Liver (tissue), 9 donors: Measurements from ENCODE around the gene RPGRIP1L. TPM values are rescaled to one million over a fixed set of nuclear protein-coding genes. Genes with fewer than 3 reads are reported as not detected.
A peak's percentile ranks its signal among the peaks of the same experiment; 100 is the strongest.

Experiments used
- DNase-seq: peaks from one replicate; pipeline ENCODE4 v3.0.0-alpha.2; 2017; ENCODE audit warnings: low spot score
- H3K27ac ChIP-seq, 2 donors: one replicate each; pipeline ENCODE4 v1.7.0; 2013; ENCODE audit warnings: inconsistent platforms in 2 of 2, low read length in 2 of 2, control low read depth in 1 of 2, low read depth in 1 of 2, mild to moderate bottlenecking in 1 of 2
- H3K27me3 ChIP-seq, 4 donors: one replicate each; pipeline versions ENCODE4 v1.6.1 to v1.7.0; 2013; ENCODE audit warnings: low read length in 3 of 4, inconsistent platforms in 1 of 4, mild to moderate bottlenecking in 1 of 4, moderate library complexity in 1 of 4; ENCODE audit not compliant: control insufficient read depth in 4 of 4, insufficient read depth in 4 of 4
- H3K36me3 ChIP-seq, 4 donors: one replicate each; pipeline versions ENCODE4 v1.6.1 to v1.7.0; 2013; ENCODE audit warnings: low read length in 3 of 4, mild to moderate bottlenecking in 3 of 4, low read depth in 1 of 4, moderate library complexity in 1 of 4; ENCODE audit not compliant: control insufficient read depth in 4 of 4, insufficient read depth in 3 of 4
- H3K4me1 ChIP-seq, 4 donors: one replicate each; pipeline versions ENCODE4 v1.6.1 to v1.7.0; 2013; ENCODE audit warnings: low read length in 3 of 4, mild to moderate bottlenecking in 3 of 4, moderate library complexity in 1 of 4; ENCODE audit not compliant: control insufficient read depth in 4 of 4, insufficient read depth in 4 of 4
- H3K4me3 ChIP-seq, 3 donors: one replicate each; pipeline versions ENCODE4 v1.6.1 to v1.7.0; 2013; ENCODE audit warnings: low read length in 3 of 3, control low read depth in 1 of 3, low read depth in 1 of 3, mild to moderate bottlenecking in 1 of 3
- H3K9ac ChIP-seq, 2 donors: one replicate each; pipeline ENCODE4 v1.7.0; 2013; ENCODE audit warnings: low read length in 2 of 2, mild to moderate bottlenecking in 2 of 2, moderate library complexity in 2 of 2, control low read depth in 1 of 2, low read depth in 1 of 2
- H3K9me3 ChIP-seq, 4 donors: one replicate each; pipeline versions ENCODE4 v1.6.1 to v1.7.0; 2013; ENCODE audit warnings: low read length in 3 of 4; ENCODE audit not compliant: control insufficient read depth in 4 of 4
- ATF3 ChIP-seq: IDR thresholded peaks from 2 replicates; pipeline ENCODE4 v1.6.1; 2016; ENCODE audit warnings: antibody characterized with exemption
- CTCF ChIP-seq: fragments of 150-350 bp; IDR thresholded peaks from 2 replicates; pipeline ENCODE4 v1.5.1; 2017; ENCODE audit warnings: improper control_type of control experiment, low read depth, low read length; ENCODE audit not compliant: missing input control
- FOXA1 ChIP-seq: IDR thresholded peaks from 2 replicates; pipeline ENCODE4 v1.6.1; 2016; ENCODE audit warnings: antibody characterized with exemption
- FOXA2 ChIP-seq: IDR thresholded peaks from 2 replicates; pipeline ENCODE4 v1.6.1; 2016; ENCODE audit warnings: antibody characterized with exemption
- HNF4G ChIP-seq: IDR thresholded peaks from 2 replicates; pipeline ENCODE4 v1.6.1; 2016; ENCODE audit warnings: antibody characterized with exemption
- JUND ChIP-seq, 2 donors: IDR thresholded peaks; 2 replicates each; pipeline ENCODE4 v1.6.1; 2016; ENCODE audit warnings: antibody characterized with exemption in 2 of 2
- NR2F2 ChIP-seq: IDR thresholded peaks from 2 replicates; pipeline ENCODE4 v1.6.1; 2016; ENCODE audit warnings: antibody characterized with exemption
- RAD21 ChIP-seq, 2 donors: IDR thresholded peaks; 2 replicates each; pipeline ENCODE4 v1.6.1; 2016; ENCODE audit warnings: antibody characterized with exemption in 2 of 2, mild to moderate bottlenecking in 2 of 2
- REST ChIP-seq: IDR thresholded peaks from 2 replicates; pipeline ENCODE4 v1.6.1; 2016; ENCODE audit warnings: antibody characterized with exemption, mild to moderate bottlenecking
- RXRA ChIP-seq, 2 donors: IDR thresholded peaks; 2 replicates each; pipeline ENCODE4 v1.6.1; 2017 to 2018; ENCODE audit warnings: antibody characterized with exemption in 2 of 2, mild to moderate bottlenecking in 1 of 2
- SP1 ChIP-seq: IDR thresholded peaks from 2 replicates; pipeline ENCODE4 v1.6.1; 2018; ENCODE audit warnings: antibody characterized with exemption, mild to moderate bottlenecking
- TAF1 ChIP-seq: conservative IDR thresholded peaks from 2 replicates; pipeline ENCODE4 v1.6.1; 2016; ENCODE audit warnings: antibody characterized with exemption, mild to moderate bottlenecking
- ZBTB33 ChIP-seq: IDR thresholded peaks from 2 replicates; pipeline ENCODE4 v1.6.1; 2016; ENCODE audit warnings: antibody characterized with exemption
- WGBS: extraction: QIAGEN DNeasy Blood & Tissue Kit; methylation state at CpG from one replicate; pipeline ENCODE4 v1.1.7; 2013; 5-methylcytosine and 5-hydroxymethylcytosine counted together
- polyA plus RNA-seq, 2 donors: library from polyadenylated mRNA; stranded (reverse) in 1 of 2; unstranded in 1 of 2; fragments of 200-250 nt in 1 of 2; fragments of >200 nt in 1 of 2; fragmentation: Nextera tagmentation in 1 of 2; extraction: Ambion mirVana in 1 of 2; gene quantifications; one replicate each; pipeline versions ENCODE4 v1.2.1 to v1.2.3, GENCODE V29; 2013 to 2015
- total RNA-seq, 2 donors: library from RNA; depleted of rRNA; stranded (reverse); fragments of >200 nt; gene quantifications; one replicate each; pipeline ENCODE4 v1.2.3, GENCODE V29; 2014
- donor health status: healthy.
- donor health status: healthy.
- donor health status: healthy.
- donor health status: healthy.
- donor health status: healthy.

The RPGRIP1L gene
- total and polyA plus RNA-seq, 4 donors = 0.46 to 1.4 (median 0.89) TPM

DNA sequence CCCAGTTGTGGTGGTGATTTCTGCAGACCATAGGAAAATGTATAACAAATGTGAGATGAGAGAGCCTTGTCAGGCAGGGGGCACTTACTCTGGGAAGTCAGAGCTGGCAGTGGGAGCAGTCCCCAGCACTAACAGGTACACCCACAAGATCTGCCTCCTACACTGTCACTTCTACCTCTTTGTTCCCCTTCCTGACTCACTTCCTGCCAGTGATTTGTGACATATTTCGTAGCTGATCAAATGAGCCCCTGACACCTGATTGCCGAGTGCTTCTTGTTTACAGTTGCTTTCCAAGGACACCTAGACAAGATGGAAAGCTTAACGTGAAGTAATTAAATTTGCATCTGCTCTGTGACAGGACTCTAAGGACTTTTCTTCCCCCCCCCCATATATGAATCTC, 40.8 kb upstream of the RPGRIP1L start:
- H3K4me1 ChIP-seq = no peaks in the 10 kb centered on the region
- no peaks in the 10 kb centered on the region for H3K27me3 ChIP-seq
- no peak for TF ChIP-seq ZBTB33
- no peak for TF ChIP-seq RAD21 (IDR thresholded peaks at IDR 0.05)
- TF ChIP-seq TAF1 = no peak
- H3K4me3 ChIP-seq = no peak overlapping the region
- no peak overlapping the region for H3K27ac ChIP-seq
- H3K9ac ChIP-seq = no peak overlapping the region
- H3K36me3 ChIP-seq = no peaks in the 10 kb centered on the region
- peaks cover 0 to 3% (median 0%) of the 10 kb centered on the region in 4 donors for H3K9me3 ChIP-seq
- no peak for DNase-seq
- WGBS = 75% methylated on average over 3 of the region's 3 CpGs

DNA sequence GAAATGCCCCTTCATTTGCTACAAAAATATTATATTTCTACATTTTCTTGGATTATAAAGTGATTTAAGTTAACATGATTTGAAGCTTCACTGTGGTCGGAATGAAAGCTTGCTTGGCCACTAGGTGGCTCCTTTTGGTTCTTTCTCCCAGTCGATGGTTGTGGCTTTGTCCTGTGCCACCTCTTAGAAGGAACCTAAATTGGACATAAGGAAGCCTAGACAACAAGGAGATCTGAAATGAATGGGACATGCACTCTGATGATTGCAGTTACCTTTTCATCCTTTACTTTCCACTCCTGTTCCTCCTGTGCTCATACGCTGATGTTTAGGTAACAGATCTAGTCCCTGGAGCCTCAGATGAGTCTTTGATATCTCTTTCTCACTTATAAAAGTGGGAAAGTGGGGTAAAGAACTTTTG, 39.5 kb upstream of the RPGRIP1L start:
- Histone ChIP-seq H3K9ac (no peak overlapping the region), H3K27me3 (no peaks in the 10 kb centered on the region), H3K36me3 (no peaks in the 10 kb centered on the region), H3K9me3 (peaks cover 0 to 3% (median 0%) of the 10 kb centered on the region in 4 donors), H3K27ac (no peak overlapping the region), H3K4me3 (no peak overlapping the region), H3K4me1 (no peaks in the 10 kb centered on the region)
- TF ChIP-seq NR2F2 = no peak
- peak; percentile 66 to 78 for TF ChIP-seq RAD21 (IDR thresholded peaks at IDR 0.05)
- no peak for TF ChIP-seq FOXA2
- TF ChIP-seq SP1 = no peak
- TF ChIP-seq CTCF = peak; percentile 50
- no peak for TF ChIP-seq JUND (IDR thresholded peaks at IDR 0.05)
- no peak for TF ChIP-seq RXRA (IDR thresholded peaks at IDR 0.05)
- no peak for TF ChIP-seq REST
- TF ChIP-seq ATF3 = no peak
- 64% methylated on average over 3 of the region's 3 CpGs for WGBS
- no peak for DNase-seq

DNA sequence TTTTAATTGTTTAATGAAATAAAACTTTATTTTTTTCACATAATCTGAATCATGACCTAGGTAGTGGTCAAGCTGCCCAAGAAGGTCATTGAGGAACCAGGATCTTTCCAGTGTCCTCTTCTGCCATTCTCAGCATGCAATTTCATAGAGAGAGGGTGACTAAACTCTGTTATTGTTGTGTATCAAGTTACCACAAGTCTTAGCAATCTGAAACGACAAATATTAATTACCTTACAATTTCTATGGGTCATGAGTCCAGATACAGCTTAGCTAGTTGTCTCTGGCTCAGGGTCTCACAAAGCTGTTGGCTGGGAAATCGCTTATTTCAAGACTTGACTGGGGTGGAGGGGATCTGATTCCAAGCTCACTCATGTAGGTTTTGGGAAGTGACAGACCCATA, 37.9 kb upstream of the RPGRIP1L start:
- TF ChIP-seq REST (no peak), TAF1 (no peak), CTCF (no peak), FOXA1 (no peak), HNF4G (no peak), RXRA (IDR thresholded peaks at IDR 0.05) (no peak), SP1 (no peak)
- Histone ChIP-seq H3K27ac (no peak overlapping the region), H3K4me1 (no peaks in the 10 kb centered on the region), H3K36me3 (no peaks in the 10 kb centered on the region), H3K9ac (no peak overlapping the region), H3K9me3 (no peaks in the 10 kb centered on the region), H3K4me3 (no peak overlapping the region), H3K27me3 (no peaks in the 10 kb centered on the region)
- no peak for DNase-seq
- 96% methylated on average over 2 of the region's 2 CpGs for WGBS
